CD8-positive, alpha-beta memory T cell (primary cell): ENCODE data around the gene CAMK1D. TPM values are rescaled to one million over a fixed set of nuclear protein-coding genes. Genes with fewer than 3 reads are reported as not detected.

Experiments
- CTCF ChIA-PET: fragments of 350-600 bp; sonication (Branson Sonifier 250); formaldehyde crosslinking; loops from one replicate; lab custom pipeline; 2021; ENCODE audit warnings: antibody characterized with exemption; lab: Charles Lee
- POLR2A ChIA-PET: fragments of 350-600 bp; sonication (Branson Sonifier 250); formaldehyde crosslinking; loops from one replicate; lab custom pipeline; 2021; ENCODE audit warnings: antibody characterized with exemption; lab: Charles Lee
- DNase-seq, 5 donors: peaks; one replicate each; pipeline versions ENCODE4 v3.0.0 to v3.0.0-alpha.2; 2020 to 2022; ENCODE audit warnings: mixed read lengths in 1 of 5
- H3K27ac ChIP-seq: one replicate; pipeline ENCODE4 v1.7.0; 2013; ENCODE audit warnings: low read depth, mild to moderate bottlenecking, low read length, moderate library complexity
- H3K27me3 ChIP-seq: 2 replicates; pipeline ENCODE4 v1.7.0; 2013; ENCODE audit warnings: low read length, mild to moderate bottlenecking; ENCODE audit not compliant: insufficient read depth, poor library complexity, severe bottlenecking
- H3K36me3 ChIP-seq: 2 replicates; pipeline ENCODE4 v1.7.0; 2013; ENCODE audit warnings: mild to moderate bottlenecking, low read length, moderate library complexity; ENCODE audit not compliant: insufficient read depth
- H3K4me1 ChIP-seq: 2 replicates; pipeline ENCODE4 v1.7.0; 2013; ENCODE audit warnings: mild to moderate bottlenecking, low read length, moderate library complexity; ENCODE audit not compliant: insufficient read depth
- H3K4me3 ChIP-seq: 2 replicates; pipeline ENCODE4 v1.7.0; 2013; ENCODE audit warnings: mild to moderate bottlenecking, low read length
- H3K9me3 ChIP-seq: 2 replicates; pipeline ENCODE4 v1.7.0; 2013; ENCODE audit warnings: mild to moderate bottlenecking, low read length
- H3K27ac Mint-ChIP-seq, 8 donors: one replicate each; pipeline ENCODE4 v1.8.0; 2020 to 2021; ENCODE audit warnings: mixed read lengths in 8 of 8, mild to moderate bottlenecking in 6 of 8, inconsistent platforms in 3 of 8, moderate library complexity in 3 of 8
- H3K27me3 Mint-ChIP-seq, 2 donors: one replicate each; pipeline ENCODE4 v1.8.0; 2020 to 2021; ENCODE audit warnings: mixed read lengths in 2 of 2, mild to moderate bottlenecking in 1 of 2, moderate library complexity in 1 of 2
- H3K36me3 Mint-ChIP-seq, 3 donors: one replicate each; pipeline ENCODE4 v1.8.0; 2020 to 2021; ENCODE audit warnings: mixed read lengths in 3 of 3, inconsistent platforms in 1 of 3, mild to moderate bottlenecking in 1 of 3
- H3K4me1 Mint-ChIP-seq, 3 donors: one replicate each; pipeline ENCODE4 v1.8.0; 2020 to 2021; ENCODE audit warnings: mixed read lengths in 3 of 3, inconsistent platforms in 1 of 3, mild to moderate bottlenecking in 1 of 3
- H3K4me3 Mint-ChIP-seq, 7 donors: one replicate each; pipeline ENCODE4 v1.8.0; 2020 to 2021; ENCODE audit warnings: mixed read lengths in 7 of 7, mild to moderate bottlenecking in 6 of 7, moderate library complexity in 4 of 7, inconsistent platforms in 2 of 7
- H3K9me3 Mint-ChIP-seq, 5 donors: one replicate each; pipeline ENCODE4 v1.8.0; 2020 to 2022; ENCODE audit warnings: mixed read lengths in 5 of 5, mild to moderate bottlenecking in 3 of 5, moderate library complexity in 2 of 5, inconsistent platforms in 1 of 5
- polyA plus RNA-seq: library from polyadenylated mRNA; unstranded; fragments of 300-500 nt; fragmentation: Illumina TruSeq; gene quantifications from one replicate; pipeline ENCODE4 v1.2.3, GENCODE V29; 2021
- total RNA-seq, 2 experiments: library from RNA; stranded (reverse); gene quantifications; one replicate each; pipeline ENCODE4 v1.2.3, GENCODE V29; 2021

Gene CAMK1D
- total and polyA plus RNA-seq, 3 experiments from 2014 or later: 8.9 to 15.1 (median 10.0) TPM

DNA sequence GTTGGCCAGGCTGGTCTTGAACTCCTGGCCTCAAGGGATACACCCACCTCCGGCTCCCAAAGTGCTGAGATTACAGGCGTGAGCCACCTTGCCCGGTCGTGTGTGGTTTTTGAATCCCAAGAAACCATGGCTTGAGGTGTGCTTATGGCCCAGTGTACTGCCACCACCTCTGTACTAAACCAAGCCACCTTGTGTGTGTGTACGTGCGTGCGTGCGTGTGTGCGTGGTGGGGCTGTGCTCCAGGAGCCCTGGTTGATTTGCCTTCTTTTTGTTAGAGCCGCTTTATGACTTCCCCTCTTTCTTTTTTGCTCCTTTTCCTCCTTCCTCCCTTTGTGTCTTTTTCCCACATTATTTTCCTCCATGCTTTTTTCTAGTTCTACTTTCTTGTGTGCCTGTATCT lies 121.4 kb downstream of the CAMK1D start:
- DNase-seq: no peak
- no peaks in the 10 kb centered on the region for H3K9me3 ChIP-seq
- Mint-ChIP-seq H3K4me1 (peaks cover 14 to 18% (median 18%) of the 10 kb centered on the region in 3 donors), H3K36me3 (peaks cover 3 to 9% (median 7%) of the 10 kb centered on the region in 3 donors), H3K9me3 (peaks cover 0 to 4% (median 0%) of the 10 kb centered on the region in 5 donors), H3K27ac (peak overlapping the region in 1 of 8 donors; percentile 47), H3K27me3 (no peaks in the 10 kb centered on the region), H3K4me3 (peak overlapping the region in 1 of 7 donors; percentile 46)
- POLR2A ChIA-PET: no interaction called here
- H3K4me1 ChIP-seq: no peaks in the 10 kb centered on the region
- CTCF ChIA-PET: no interaction called here
- no peaks in the 10 kb centered on the region for H3K27me3 ChIP-seq
- no peaks in the 10 kb centered on the region for H3K36me3 ChIP-seq
- no peak overlapping the region for H3K4me3 ChIP-seq
- no peak overlapping the region for H3K27ac ChIP-seq

DNA sequence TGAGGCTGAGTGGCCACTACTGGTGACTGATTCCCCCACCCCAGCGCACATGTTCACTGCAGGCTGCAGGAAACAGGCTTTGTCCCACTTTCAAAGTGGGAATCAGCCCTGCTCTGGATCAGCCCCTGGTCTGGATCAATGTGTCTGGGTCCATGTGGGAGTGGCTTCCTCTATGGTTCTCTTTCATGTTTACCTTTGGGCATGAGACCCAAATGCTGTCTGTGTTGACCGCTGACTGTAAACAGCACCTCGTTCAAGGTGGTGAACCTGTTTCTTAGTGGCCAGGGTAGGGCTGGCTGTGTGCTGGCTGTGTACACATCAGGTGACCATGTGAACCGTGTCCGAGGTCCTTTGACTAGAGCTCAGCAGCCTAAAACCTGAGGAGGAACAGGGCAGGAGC lies 121.8 kb downstream of the CAMK1D start:
- peaks cover 14 to 18% (median 15%) of the 10 kb centered on the region in 3 donors for H3K4me1 Mint-ChIP-seq
- ChIA-PET POLR2A (no interaction called here), CTCF (no interaction called here)
- peaks cover 0 to 4% (median 0%) of the 10 kb centered on the region in 5 donors for H3K9me3 Mint-ChIP-seq
- Histone ChIP-seq H3K4me3 (no peak overlapping the region), H3K4me1 (no peaks in the 10 kb centered on the region), H3K27ac (no peak overlapping the region), H3K36me3 (no peaks in the 10 kb centered on the region), H3K9me3 (no peaks in the 10 kb centered on the region), H3K27me3 (no peaks in the 10 kb centered on the region)
- DNase-seq: no peak
- H3K36me3 Mint-ChIP-seq: peaks cover 3 to 9% (median 7%) of the 10 kb centered on the region in 3 donors
- H3K27me3 Mint-ChIP-seq: no peaks in the 10 kb centered on the region
- H3K27ac Mint-ChIP-seq: no peak overlapping the region
- H3K4me3 Mint-ChIP-seq: no peak overlapping the region

DNA sequence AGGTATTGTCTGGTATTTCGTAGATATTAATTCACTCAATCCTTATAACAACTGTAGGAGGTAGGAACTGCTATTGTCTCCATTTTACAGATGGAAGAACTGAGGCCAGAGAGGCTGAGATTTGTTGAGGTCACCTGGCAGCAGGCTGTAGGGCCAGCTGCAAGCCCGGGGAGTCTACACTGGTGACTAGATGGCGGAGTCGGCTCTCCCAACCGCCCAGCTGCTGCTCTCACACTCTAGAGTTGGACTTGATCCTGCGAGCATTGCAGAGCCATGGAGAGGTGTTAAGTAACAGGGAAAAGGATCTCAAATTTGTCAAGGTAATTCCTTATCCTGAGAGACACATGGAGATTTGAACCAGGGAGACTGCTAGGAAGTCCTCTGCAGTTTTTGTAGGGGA lies 124.1 kb downstream of the CAMK1D start:
- no peaks in the 10 kb centered on the region for H3K9me3 ChIP-seq

DNA sequence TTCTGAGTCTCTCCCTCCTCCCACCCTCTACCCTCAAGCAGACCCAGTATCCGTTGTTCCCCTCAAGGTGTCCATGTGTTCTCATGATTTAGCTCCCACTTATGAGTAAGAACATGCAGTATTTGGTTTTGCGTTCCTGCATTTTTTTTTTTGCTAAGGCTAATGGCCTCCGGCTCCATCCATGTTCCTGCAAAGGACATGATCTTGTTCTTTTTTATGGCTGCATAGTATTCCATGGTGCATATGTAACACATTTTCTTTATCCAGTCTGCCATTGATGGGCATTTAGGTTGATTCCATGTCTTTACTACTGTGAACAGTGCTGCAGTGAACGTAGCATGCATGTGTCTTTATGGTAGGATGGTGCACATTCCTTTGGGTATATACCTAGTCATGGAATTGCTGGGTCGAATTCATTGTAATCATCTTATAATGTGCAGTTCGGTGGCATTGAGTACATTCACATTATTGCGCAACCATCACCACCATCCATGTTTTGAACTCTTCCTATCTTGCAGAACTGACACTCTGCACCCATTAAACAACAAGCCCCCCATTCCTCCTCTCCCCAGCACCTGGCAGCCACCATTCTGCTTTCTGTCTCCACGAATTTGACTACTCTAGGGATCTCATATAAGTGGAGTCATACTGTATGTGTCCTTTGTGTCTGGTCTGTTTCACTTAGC lies 125.5 kb downstream of the CAMK1D start:
- Mint-ChIP-seq H3K27me3 (no peaks in the 10 kb centered on the region), H3K36me3 (peaks cover 7 to 13% (median 9%) of the 10 kb centered on the region in 3 donors), H3K27ac (peak overlapping the region in 1 of 8 donors; percentile 79), H3K4me3 (no peak overlapping the region), H3K9me3 (peaks cover 0 to 4% (median 0%) of the 10 kb centered on the region in 5 donors), H3K4me1 (peaks cover 9 to 16% (median 12%) of the 10 kb centered on the region in 3 donors)
- ChIA-PET POLR2A (no interaction called here), CTCF (no interaction called here)
- no peaks in the 10 kb centered on the region for H3K4me1 ChIP-seq
- H3K27ac ChIP-seq: no peak overlapping the region
- no peak overlapping the region for H3K4me3 ChIP-seq
- no peaks in the 10 kb centered on the region for H3K27me3 ChIP-seq
- no peak for DNase-seq
- H3K9me3 ChIP-seq: no peaks in the 10 kb centered on the region
- no peaks in the 10 kb centered on the region for H3K36me3 ChIP-seq

More for the DNA sequence above, 124.1 kb downstream of the CAMK1D start:
- Mint-ChIP-seq H3K9me3 (peaks cover 0 to 4% (median 0%) of the 10 kb centered on the region in 5 donors), H3K27ac (peak overlapping the region in 2 of 8 donors; percentile 14 to 75), H3K4me3 (no peak overlapping the region), H3K27me3 (no peaks in the 10 kb centered on the region), H3K4me1 (peaks cover 9 to 16% (median 12%) of the 10 kb centered on the region in 3 donors), H3K36me3 (peaks cover 7 to 10% (median 9%) of the 10 kb centered on the region in 3 donors)
- Histone ChIP-seq H3K4me3 (no peak overlapping the region), H3K36me3 (no peaks in the 10 kb centered on the region), H3K27ac (no peak overlapping the region), H3K4me1 (no peaks in the 10 kb centered on the region), H3K27me3 (no peaks in the 10 kb centered on the region)
- no peak for DNase-seq
- CTCF ChIA-PET: no interaction called here
- POLR2A ChIA-PET: no interaction called here

DNA sequence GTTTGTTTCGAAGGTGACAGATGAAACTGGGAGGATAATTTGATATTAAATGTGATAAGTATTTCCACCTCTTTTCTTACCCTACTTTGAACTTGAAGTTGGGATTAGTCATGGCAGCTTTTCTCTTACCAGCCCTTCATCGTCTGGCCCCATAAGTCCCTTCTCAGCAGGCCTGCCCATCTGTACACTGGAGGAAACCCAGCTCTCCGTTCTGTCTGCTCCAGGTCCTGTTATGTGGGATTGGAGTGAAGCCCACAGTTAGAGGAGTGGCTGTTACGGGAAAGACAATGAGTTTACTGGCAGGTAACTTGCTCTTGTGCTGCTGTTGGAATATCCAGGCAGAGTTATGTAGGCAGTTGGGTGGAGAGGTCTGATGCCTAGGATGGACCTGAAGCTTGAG lies 127.3 kb downstream of the CAMK1D start:
- H3K27me3 ChIP-seq: no peaks in the 10 kb centered on the region
- H3K4me3 Mint-ChIP-seq: no peak overlapping the region
- H3K4me3 ChIP-seq: no peak overlapping the region
- no peaks in the 10 kb centered on the region for H3K36me3 ChIP-seq
- peaks cover 0 to 4% (median 0%) of the 10 kb centered on the region in 5 donors for H3K9me3 Mint-ChIP-seq
- DNase-seq: no peak
- no peaks in the 10 kb centered on the region for H3K4me1 ChIP-seq
- ChIA-PET CTCF (no interaction called here), POLR2A (no interaction called here)
- peaks cover 11 to 18% (median 15%) of the 10 kb centered on the region in 3 donors for H3K4me1 Mint-ChIP-seq
- no peak overlapping the region for H3K27ac ChIP-seq
- H3K36me3 Mint-ChIP-seq: peaks cover 9 to 11% (median 9%) of the 10 kb centered on the region in 3 donors
- H3K9me3 ChIP-seq: no peaks in the 10 kb centered on the region
- no peaks in the 10 kb centered on the region for H3K27me3 Mint-ChIP-seq
- H3K27ac Mint-ChIP-seq: peak overlapping the region in 1 of 8 donors; percentile 58

- CTCF ChIA-PET: no interaction called here
- Histone ChIP-seq H3K4me1 (no peaks in the 10 kb centered on the region), H3K27ac (no peak overlapping the region), H3K27me3 (no peaks in the 10 kb centered on the region), H3K9me3 (no peaks in the 10 kb centered on the region), H3K36me3 (no peaks in the 10 kb centered on the region), H3K4me3 (no peak overlapping the region)
- H3K4me3 Mint-ChIP-seq: no peak overlapping the region
- no peaks in the 10 kb centered on the region for H3K27me3 Mint-ChIP-seq
- peaks cover 0 to 4% (median 0%) of the 10 kb centered on the region in 5 donors for H3K9me3 Mint-ChIP-seq
- POLR2A ChIA-PET: no interaction called here
- H3K4me1 Mint-ChIP-seq: peaks cover 10 to 17% (median 14%) of the 10 kb centered on the region in 3 donors
- H3K36me3 Mint-ChIP-seq: peaks cover 8 to 14% (median 9%) of the 10 kb centered on the region in 3 donors
- no peak for DNase-seq
- no peak overlapping the region for H3K27ac Mint-ChIP-seq
Observed at GRCh38 chr10:12479437-12479844, 130.1 kb downstream of the CAMK1D start.

- CTCF ChIA-PET: no interaction called here
- no peak overlapping the region for H3K27ac ChIP-seq
- H3K36me3 Mint-ChIP-seq: peaks cover 4 to 12% (median 6%) of the 10 kb centered on the region in 3 donors
Observed at GRCh38 chr10:12479924-12480323, 130.6 kb downstream of the CAMK1D start.

DNA sequence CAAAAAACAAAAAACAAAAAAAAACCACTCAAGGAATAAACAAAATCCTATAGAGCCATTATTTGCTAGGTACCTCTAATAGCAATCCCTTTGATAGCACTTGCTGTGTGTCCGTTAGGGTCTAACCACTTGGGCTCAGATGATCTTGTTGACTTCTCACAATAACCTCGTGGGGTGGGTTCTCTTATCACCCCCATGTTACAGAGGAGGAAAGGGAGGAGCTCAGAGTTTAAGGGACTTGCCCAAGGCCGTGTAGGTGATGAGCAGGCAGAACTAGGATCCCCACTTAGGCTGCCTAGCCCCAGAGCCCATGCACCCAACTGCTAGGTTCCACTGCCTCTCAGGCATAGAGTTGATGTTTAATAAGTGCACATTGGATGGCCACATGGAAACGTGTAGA lies 131.1 kb downstream of the CAMK1D start:
- Mint-ChIP-seq H3K36me3 (peaks cover 0 to 9% (median 6%) of the 10 kb centered on the region in 3 donors), H3K4me1 (peaks cover 18 to 25% (median 21%) of the 10 kb centered on the region in 3 donors), H3K27ac (no peak overlapping the region), H3K4me3 (no peak overlapping the region), H3K27me3 (no peaks in the 10 kb centered on the region), H3K9me3 (no peaks in the 10 kb centered on the region)
- H3K36me3 ChIP-seq: no peaks in the 10 kb centered on the region
- no peaks in the 10 kb centered on the region for H3K9me3 ChIP-seq
- H3K27ac ChIP-seq: no peak overlapping the region
- ChIA-PET POLR2A (no interaction called here), CTCF (no interaction called here)
- no peak overlapping the region for H3K4me3 ChIP-seq
- peaks cover 8% of the 10 kb centered on the region for H3K4me1 ChIP-seq
- H3K27me3 ChIP-seq: no peaks in the 10 kb centered on the region
- DNase-seq: no peak

More at GRCh38 chr10:12479924-12480323, 130.6 kb downstream of the CAMK1D start:
- H3K4me3 Mint-ChIP-seq: no peak overlapping the region
- Histone ChIP-seq H3K4me1 (peaks cover 2% of the 10 kb centered on the region), H3K4me3 (no peak overlapping the region), H3K9me3 (no peaks in the 10 kb centered on the region), H3K36me3 (no peaks in the 10 kb centered on the region), H3K27me3 (no peaks in the 10 kb centered on the region)
- peaks cover 0 to 2% (median 0%) of the 10 kb centered on the region in 5 donors for H3K9me3 Mint-ChIP-seq
- H3K4me1 Mint-ChIP-seq: peaks cover 13 to 20% (median 16%) of the 10 kb centered on the region in 3 donors
- no peak for DNase-seq
- H3K27me3 Mint-ChIP-seq: no peaks in the 10 kb centered on the region
- POLR2A ChIA-PET: no interaction called here
- H3K27ac Mint-ChIP-seq: peak overlapping the region in 1 of 8 donors; percentile 17
